HUES6 (cell line): ENCODE measurements around the gene CCDC80.
"Not testable (repeated sequence)": the region's sequence is repeated elsewhere in the genome, so short reads cannot be mapped to it uniquely, and the experiment has no call there.

Source experiments
- H3K27ac ChIP-seq: 2 replicates; pipeline ENCODE4 v1.7.0; 2013; ENCODE audit warnings: low read depth, mild to moderate bottlenecking, low read length, inconsistent platforms
- H3K27me3 ChIP-seq: 2 replicates; pipeline ENCODE4 v1.6.1; 2013; ENCODE audit warnings: low read length; ENCODE audit not compliant: control insufficient read depth, insufficient read depth
- H3K36me3 ChIP-seq: 2 replicates; pipeline ENCODE4 v1.6.1; 2013; ENCODE audit warnings: low read length; ENCODE audit not compliant: control insufficient read depth, insufficient read depth
- H3K4me1 ChIP-seq: 2 replicates; pipeline ENCODE4 v1.6.1; 2013; ENCODE audit warnings: low read length; ENCODE audit not compliant: control insufficient read depth, insufficient read depth
- H3K4me3 ChIP-seq: 2 replicates; pipeline ENCODE4 v1.5.1; 2013; ENCODE audit warnings: low read depth, low read length
- H3K9ac ChIP-seq: one replicate; pipeline ENCODE4 v1.6.1; 2013; ENCODE audit warnings: mild to moderate bottlenecking, low read length
- H3K9me3 ChIP-seq: 2 replicates; pipeline ENCODE4 v1.6.1; 2013; ENCODE audit warnings: low read depth, low read length; ENCODE audit not compliant: control insufficient read depth, insufficient read depth

Gene CCDC80

DNA sequence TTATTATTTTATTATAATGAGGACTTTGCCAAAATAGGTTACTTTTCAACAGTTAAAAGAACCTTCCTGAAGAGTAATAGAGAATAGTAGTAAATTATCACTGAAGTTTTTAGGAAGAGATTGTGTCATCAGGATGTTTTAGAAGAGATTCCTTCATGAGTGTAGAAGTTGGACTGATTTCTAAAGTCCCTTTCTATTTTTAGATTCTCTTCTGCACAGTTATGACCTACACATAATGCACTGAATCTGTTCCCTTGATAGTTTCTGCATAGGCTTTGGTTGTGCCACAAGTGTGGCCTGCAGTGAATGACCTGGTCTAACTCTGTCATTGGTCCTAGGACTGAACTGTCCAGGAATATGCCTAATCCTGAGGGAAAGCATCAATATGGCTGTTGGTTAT is 55.2 kb downstream of the CCDC80 start:
- H3K9me3 ChIP-seq = no peaks in the 10 kb centered on the region
- H3K9ac ChIP-seq = no peak overlapping the region
- H3K4me3 ChIP-seq = no peak overlapping the region
- H3K27me3 ChIP-seq = no peaks in the 10 kb centered on the region
- H3K4me1 ChIP-seq = peaks cover 7% of the 10 kb centered on the region; the same call in 1 of the 2 replicates
- H3K27ac ChIP-seq = no peak overlapping the region
- H3K36me3 ChIP-seq = peaks cover 35% of the 10 kb centered on the region

DNA sequence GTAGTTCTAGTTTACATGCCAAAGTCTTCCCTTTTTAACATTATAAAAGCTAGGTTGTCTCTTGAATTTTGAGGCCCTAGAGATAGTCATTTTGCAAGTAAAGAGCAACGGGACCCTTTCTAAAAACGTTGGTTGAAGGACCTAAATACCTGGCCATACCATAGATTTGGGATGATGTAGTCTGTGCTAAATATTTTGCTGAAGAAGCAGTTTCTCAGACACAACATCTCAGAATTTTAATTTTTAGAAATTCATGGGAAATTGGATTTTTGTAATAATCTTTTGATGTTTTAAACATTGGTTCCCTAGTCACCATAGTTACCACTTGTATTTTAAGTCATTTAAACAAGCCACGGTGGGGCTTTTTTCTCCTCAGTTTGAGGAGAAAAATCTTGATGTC is 57.8 kb downstream of the CCDC80 start:
- peaks cover 51% of the 10 kb centered on the region for H3K36me3 ChIP-seq
- no peak overlapping the region for H3K4me3 ChIP-seq

DNA sequence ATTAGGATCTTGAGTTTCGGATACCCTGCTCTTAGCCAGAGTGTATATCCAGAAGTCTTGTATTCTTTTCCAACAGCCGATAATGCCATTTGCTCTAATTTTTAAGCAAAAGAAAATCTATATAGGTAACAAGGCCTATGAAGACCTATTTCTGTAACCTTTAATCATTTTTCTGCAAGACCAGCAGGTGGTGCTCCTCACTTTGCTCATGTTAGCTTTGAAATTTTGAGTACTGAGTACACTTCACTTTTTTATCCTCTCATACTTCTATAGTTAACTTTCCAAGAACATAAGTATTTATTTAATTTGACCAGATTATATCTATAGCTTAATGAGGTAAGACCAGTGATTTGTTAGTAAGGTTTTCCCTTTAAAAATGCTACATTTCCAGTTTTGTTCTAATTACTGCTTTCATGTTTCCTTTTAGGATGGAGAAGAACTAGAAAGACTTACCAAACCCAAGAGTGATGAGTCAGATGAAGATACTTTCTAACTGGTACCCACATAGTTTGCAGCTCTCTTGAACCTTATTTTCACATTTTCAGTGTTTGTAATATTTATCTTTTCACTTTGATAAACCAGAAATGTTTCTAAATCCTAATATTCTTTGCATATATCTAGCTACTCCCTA is 58.6 kb downstream of the CCDC80 start:
- Histone ChIP-seq H3K27me3 (no peaks in the 10 kb centered on the region), H3K27ac (no peak overlapping the region), H3K9me3 (no peaks in the 10 kb centered on the region), H3K4me3 (no peak overlapping the region), H3K9ac (no peak overlapping the region), H3K36me3 (peaks cover 51% of the 10 kb centered on the region), H3K4me1 (peaks cover 7% of the 10 kb centered on the region; the same call in 1 of the 2 replicates)

More for the DNA sequence above, 57.8 kb downstream of the CCDC80 start:
- no peaks in the 10 kb centered on the region for H3K27me3 ChIP-seq
- no peaks in the 10 kb centered on the region for H3K9me3 ChIP-seq
- peaks cover 7% of the 10 kb centered on the region; the same call in 1 of the 2 replicates for H3K4me1 ChIP-seq
- no peak overlapping the region for H3K27ac ChIP-seq
- H3K9ac ChIP-seq = no peak overlapping the region

DNA sequence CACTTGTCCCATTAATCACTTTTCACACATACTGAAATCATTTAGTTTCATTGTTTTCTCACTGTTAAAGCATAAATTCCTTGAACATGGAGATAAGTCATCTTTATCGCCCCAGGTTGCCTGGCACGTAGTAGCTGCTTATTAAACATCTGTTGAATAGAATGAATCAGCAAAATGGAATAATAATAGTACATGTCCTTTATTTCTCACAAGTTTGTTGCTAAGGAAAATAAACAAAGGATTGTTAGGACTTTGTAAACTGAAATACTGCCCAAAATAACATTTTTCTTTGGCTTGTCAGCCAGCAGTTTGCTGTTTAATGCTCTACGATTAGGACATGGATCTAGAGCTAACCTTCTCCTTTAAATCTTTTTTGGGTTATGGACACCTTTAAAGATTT is 61.2 kb downstream of the CCDC80 start:
- Histone ChIP-seq H3K36me3 (peaks cover 48% of the 10 kb centered on the region), H3K27me3 (no peaks in the 10 kb centered on the region), H3K4me3 (no peak overlapping the region), H3K9ac (no peak overlapping the region), H3K9me3 (no peaks in the 10 kb centered on the region), H3K4me1 (peaks cover 7% of the 10 kb centered on the region; the same call in 1 of the 2 replicates), H3K27ac (no peak overlapping the region; the same call in 1 of the 2 replicates)

DNA sequence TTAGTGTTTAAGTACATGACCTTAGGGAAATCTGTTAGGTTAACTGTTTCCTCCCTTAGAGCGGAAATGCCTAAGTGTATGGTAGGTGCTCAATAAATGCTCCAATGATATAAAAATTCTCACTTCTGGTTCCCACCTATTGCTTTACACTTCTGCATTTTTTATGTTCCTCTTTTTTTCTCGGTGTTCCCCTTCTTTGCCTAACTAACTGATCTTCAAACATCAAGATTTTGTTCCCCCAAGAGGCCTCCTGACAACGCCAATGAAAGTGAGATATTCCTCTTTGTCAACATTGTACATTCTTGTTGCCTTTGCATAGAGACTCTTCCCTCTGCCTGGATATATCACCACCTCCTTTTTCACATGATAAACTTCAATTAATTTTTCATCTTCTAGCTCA is 61.7 kb downstream of the CCDC80 start:
- no peaks in the 10 kb centered on the region for H3K27me3 ChIP-seq
- H3K9ac ChIP-seq = no peak overlapping the region
- H3K4me1 ChIP-seq = peaks cover 7% of the 10 kb centered on the region; the same call in 1 of the 2 replicates
- H3K36me3 ChIP-seq = peaks cover 46% of the 10 kb centered on the region
- no peaks in the 10 kb centered on the region for H3K9me3 ChIP-seq
- H3K27ac ChIP-seq = no peak overlapping the region
- H3K4me3 ChIP-seq = no peak overlapping the region

DNA sequence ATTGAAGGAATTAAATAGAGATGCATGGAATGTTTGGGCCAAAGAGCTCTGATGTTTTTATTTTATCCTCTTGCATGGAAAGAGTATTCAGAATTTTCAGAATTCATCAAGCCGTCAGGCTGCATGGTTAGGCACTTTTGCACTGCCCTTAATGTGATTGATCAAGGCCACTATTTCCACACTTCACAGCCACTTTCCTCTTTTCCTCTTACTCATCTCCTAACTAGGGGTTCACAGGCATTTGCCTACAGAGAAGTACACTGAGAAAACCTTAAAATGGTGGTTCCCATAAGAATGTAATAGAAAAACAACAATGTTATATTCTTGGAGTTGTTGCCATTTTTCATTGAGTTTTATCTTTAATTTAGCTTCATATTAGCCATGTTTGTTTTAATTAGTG is 68.2 kb downstream of the CCDC80 start:
- Histone ChIP-seq H3K9me3 (no peaks in the 10 kb centered on the region), H3K4me3 (no peak overlapping the region), H3K4me1 (no peaks in the 10 kb centered on the region), H3K27me3 (no peaks in the 10 kb centered on the region), H3K36me3 (peaks cover 64% of the 10 kb centered on the region), H3K27ac (no peak overlapping the region), H3K9ac (no peak overlapping the region)

DNA sequence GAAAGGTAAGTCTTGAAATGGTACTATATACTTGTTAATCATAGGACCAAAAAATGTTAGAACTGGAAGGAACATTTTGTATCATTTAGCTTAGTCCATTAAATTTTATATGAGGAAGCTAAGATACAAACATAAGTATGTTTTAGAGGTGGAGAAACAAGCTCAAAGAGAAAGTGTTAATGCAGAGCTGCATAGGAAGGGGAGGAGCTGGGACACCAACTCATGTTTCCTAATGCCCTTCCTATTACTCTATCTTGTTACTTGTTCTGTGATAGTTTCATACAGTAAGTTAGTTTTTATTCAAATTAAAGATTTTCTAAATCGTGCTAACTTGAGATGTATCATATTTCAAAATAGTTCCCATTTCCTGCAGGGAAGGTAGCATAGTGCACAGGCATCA is 71.7 kb downstream of the CCDC80 start:
- peaks cover 75% of the 10 kb centered on the region for H3K36me3 ChIP-seq
- H3K9ac ChIP-seq = no peak overlapping the region
- H3K4me3 ChIP-seq = no peak overlapping the region
- H3K27ac ChIP-seq = no peak overlapping the region
- peaks cover 17% of the 10 kb centered on the region for H3K4me1 ChIP-seq
- no peaks in the 10 kb centered on the region for H3K9me3 ChIP-seq
- H3K27me3 ChIP-seq = no peaks in the 10 kb centered on the region

DNA sequence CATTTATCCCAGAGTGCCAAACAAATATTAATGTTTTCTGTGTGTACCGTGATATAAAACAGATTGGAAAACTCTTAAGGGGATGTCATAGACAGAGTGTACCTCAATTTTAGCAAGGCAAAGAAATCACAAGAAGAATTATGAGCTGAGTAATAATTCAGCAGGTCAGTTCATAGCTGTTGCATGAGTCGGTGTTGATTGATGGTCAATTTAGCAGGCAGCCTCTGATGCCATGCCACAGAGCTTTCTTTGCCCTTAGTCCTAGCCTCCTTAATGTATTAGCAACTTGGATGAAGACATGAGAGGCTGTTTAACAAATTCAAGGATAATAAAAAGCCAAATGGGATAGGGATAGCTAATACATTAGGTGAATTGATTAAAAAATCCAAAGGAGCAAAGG is 72.3 kb downstream of the CCDC80 start:
- peaks cover 19% of the 10 kb centered on the region for H3K4me1 ChIP-seq
- peaks cover 69% of the 10 kb centered on the region for H3K36me3 ChIP-seq
- H3K9me3 ChIP-seq = no peaks in the 10 kb centered on the region
- H3K27me3 ChIP-seq = no peaks in the 10 kb centered on the region
- H3K27ac ChIP-seq = no peak overlapping the region
- H3K9ac ChIP-seq = no peak overlapping the region
- no peak overlapping the region for H3K4me3 ChIP-seq

DNA sequence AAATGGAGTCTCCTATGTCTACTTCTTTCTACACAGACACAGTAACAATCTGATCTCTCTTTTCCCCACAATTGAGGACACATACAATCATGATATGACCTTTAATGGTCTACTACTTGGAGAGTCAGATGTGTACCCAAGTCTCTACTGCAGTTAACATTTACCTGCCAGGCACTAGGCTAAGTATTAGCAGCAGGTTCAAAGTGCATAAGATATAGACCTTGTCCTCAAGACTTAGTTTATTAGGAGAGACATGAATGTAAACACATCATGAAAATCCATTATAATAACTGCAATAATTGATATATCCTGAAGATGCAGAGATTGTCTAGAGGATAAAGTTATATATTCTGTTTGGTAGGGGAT is 76.0 kb downstream of the CCDC80 start:
- H3K36me3 ChIP-seq = peaks cover 37% of the 10 kb centered on the region
- peak overlapping the region; percentile 46 for H3K4me3 ChIP-seq
- no peaks in the 10 kb centered on the region for H3K9me3 ChIP-seq
- H3K4me1 ChIP-seq = peaks cover 25% of the 10 kb centered on the region
- H3K9ac ChIP-seq = peak overlapping the region; percentile 88
- H3K27me3 ChIP-seq = no peaks in the 10 kb centered on the region
- H3K27ac ChIP-seq = peak overlapping the region; percentile 93

DNA sequence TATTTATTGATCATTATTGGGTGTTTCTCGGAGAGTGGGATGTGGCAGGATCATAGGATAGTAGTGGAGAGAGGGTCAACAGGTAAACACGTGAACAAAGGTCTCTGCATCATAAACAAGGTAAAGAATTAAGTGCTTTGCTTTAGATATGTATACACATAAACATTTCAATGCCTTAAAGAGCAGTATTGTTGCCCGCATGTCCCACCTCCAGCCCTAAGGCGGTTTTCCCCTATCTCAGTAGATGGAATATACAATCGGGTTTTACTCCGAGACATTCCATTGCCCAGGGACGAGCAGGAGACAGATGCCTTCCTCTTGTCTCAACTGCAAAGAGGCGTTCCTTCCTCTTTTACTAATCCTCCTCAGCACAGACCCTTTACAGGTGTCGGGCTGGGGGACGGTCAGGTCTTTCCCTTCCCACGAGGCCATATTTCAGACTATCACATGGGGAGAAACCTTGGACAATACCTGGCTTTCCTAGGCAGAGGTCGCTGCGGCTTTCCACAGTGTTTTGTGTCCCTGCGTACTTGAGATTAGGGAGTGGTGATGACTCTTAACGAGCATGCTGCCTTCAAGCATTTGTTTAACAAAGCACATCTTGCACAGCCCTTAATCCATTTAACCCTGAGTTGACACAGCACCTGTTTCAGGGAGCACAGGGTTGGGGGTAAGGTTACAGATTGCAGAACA is 76.5 kb downstream of the CCDC80 start:
- H3K36me3 ChIP-seq = peaks cover 32% of the 10 kb centered on the region
- H3K27me3 ChIP-seq, H3K9me3 ChIP-seq: not testable (repeated sequence)
- H3K4me1 ChIP-seq = peaks cover 29% of the 10 kb centered on the region
- H3K9ac ChIP-seq = peak overlapping the region; percentile 88
- H3K4me3 ChIP-seq = peak overlapping the region; percentile 93
- H3K27ac ChIP-seq = peak overlapping the region; percentile 93

DNA sequence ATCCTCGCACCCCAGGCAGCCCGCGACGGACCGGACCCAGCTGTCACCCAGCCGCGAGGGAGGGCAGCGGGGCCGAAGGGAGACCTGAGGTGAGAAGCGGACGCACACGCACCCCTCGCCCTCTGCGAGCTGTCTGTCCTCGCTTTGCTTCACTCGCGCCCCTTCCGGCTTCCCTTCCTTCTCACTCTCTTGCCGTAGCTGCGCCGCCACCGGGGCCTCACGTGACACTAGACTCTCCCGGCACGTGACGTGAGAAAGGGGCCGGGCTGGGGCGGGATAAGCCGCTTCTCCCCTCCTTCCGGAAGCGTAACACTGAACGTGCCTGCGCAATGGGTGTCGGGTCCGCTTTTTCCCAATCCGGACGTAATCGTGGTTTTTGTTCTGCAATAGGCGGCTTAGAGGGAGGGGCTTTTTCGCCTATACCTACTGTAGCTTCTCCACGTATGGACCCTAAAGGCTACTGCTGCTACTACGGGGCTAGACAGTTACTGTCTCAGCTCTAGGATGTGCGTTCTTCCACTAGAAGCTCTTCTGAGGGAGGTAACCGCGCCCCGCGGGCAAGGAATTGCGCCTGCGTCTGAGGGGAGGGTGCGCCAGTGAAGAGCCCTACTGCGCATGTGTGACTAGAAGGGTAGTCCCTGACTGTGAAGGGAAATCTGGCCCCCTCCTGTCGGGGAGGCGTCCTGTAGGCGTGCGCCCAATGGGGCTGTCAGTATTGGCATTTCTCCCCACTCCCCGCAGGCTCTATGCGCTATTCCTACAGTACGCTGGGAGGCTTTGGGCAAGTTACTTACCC is 79.0 kb downstream of the CCDC80 start, which contains the start of the genes ATG3 and SLC35A5:
Gene ATG3, minus strand, starts transcription at position 229 of the 796 bp plus-strand sequence. CDS start 434 bp downstream, outside the sequence.
Gene SLC35A5, plus strand, starts transcription at position 312 of the 796 bp plus-strand sequence. CDS start 1,359 bp downstream, outside the sequence.
- peak within 1 kb of the TSS; percentile 93 for H3K4me3 ChIP-seq
- peaks cover 30% of the 10 kb centered on the region for H3K4me1 ChIP-seq

More for the DNA sequence above, 79.0 kb downstream of the CCDC80 start, which contains the start of the genes ATG3 and SLC35A5:
- no peaks in the 10 kb centered on the region for H3K9me3 ChIP-seq
- H3K27me3 ChIP-seq = no peaks in the 10 kb centered on the region
- H3K9ac ChIP-seq = peak within 1 kb of the TSS; percentile 88
- peak within 1 kb of the TSS; percentile 66; the same call in 1 of the 2 replicates for H3K27ac ChIP-seq
- peaks cover 25% of the 10 kb centered on the region for H3K36me3 ChIP-seq
